K562 (cell line): Measurements from ENCODE around the gene RNF4. TPM values are rescaled to one million over a fixed set of nuclear protein-coding genes. Genes with fewer than 3 reads are reported as not detected.

ENCODE experiments used
- ATF1 ChIP-seq, 2 experiments: fragments of 450-650 bp in 1 of 2; IDR thresholded peaks; 2 replicates each; pipeline ENCODE4 v1.6.1; 2016; ENCODE audit warnings: missing compliant biosample characterization in 1 of 2, missing genetic modification characterization in 1 of 2
- CHD1 ChIP-seq: fragments of 200-600 bp; sonication (generic); IDR thresholded peaks from one replicate; pipeline ENCODE4 v1.6.1; 2012; ENCODE audit warnings: mild to moderate bottlenecking, moderate library complexity, low read length, inconsistent platforms
- CREB3L1 ChIP-seq: fragments of 450-650 bp; IDR thresholded peaks from 2 replicates; pipeline ENCODE4 v1.6.1; 2014; ENCODE audit warnings: low read depth, mild to moderate bottlenecking, moderate library complexity, borderline replicate concordance
- HCFC1 ChIP-seq: IDR thresholded peaks from 2 replicates; pipeline ENCODE4 v1.6.1; 2012; ENCODE audit warnings: low read depth, low read length, improper control_type of control experiment
- KAT7 ChIP-seq: sonication (generic); formaldehyde crosslinking; IDR thresholded peaks from 2 replicates; pipeline ENCODE4 v1.8.0; 2022; ENCODE audit warnings: missing genetic modification reagents, mild to moderate bottlenecking, borderline replicate concordance
- KDM5B ChIP-seq: fragments of 200-600 bp; sonication (generic); IDR thresholded peaks from 2 replicates; pipeline ENCODE4 v1.6.1; 2012; ENCODE audit warnings: low read depth, mild to moderate bottlenecking, moderate library complexity, low read length, control low read depth, inconsistent platforms; ENCODE audit not compliant: insufficient replicate concordance
- MCM3 ChIP-seq: fragments of 450-650 bp; IDR thresholded peaks from 2 replicates; pipeline ENCODE4 v1.6.1; 2016
- MYNN ChIP-seq, 2 experiments: sonication (generic); formaldehyde crosslinking in 1 of 2; IDR thresholded peaks; 2 replicates each; pipeline versions ENCODE4 v1.5.0 to v1.6.1; 2016 to 2020; ENCODE audit warnings: antibody characterized with exemption in 1 of 2, missing genetic modification reagents in 1 of 2
- NFIX ChIP-seq: fragments of 250-450 bp; sonication (Bioruptor Pico); IDR thresholded peaks from 2 replicates; pipeline ENCODE4 v1.4.0; 2020; ENCODE audit warnings: low read depth, mild to moderate bottlenecking, moderate library complexity
- NFRKB ChIP-seq: fragments of 450-650 bp; IDR thresholded peaks from 2 replicates; pipeline ENCODE4 v1.6.1; 2016; ENCODE audit warnings: low read depth
- PRMT5 ChIP-seq: sonication (generic); formaldehyde crosslinking; IDR thresholded peaks from 2 replicates; pipeline ENCODE4 v1.5.0; 2020; ENCODE audit warnings: missing genetic modification reagents
- RBM14 ChIP-seq: fragments of 200-400 bp; formaldehyde crosslinking; IDR thresholded peaks from 2 replicates; pipeline ENCODE4 v1.6.1; 2018; ENCODE audit warnings: low read depth, mild to moderate bottlenecking, low read length, moderate library complexity, borderline replicate concordance; ENCODE audit not compliant: insufficient read depth
- SP1 ChIP-seq: sonication (generic); formaldehyde crosslinking; IDR thresholded peaks from 2 replicates; pipeline ENCODE4 v1.8.1; 2022; ENCODE audit warnings: mild to moderate bottlenecking, missing genetic modification reagents
- TAF9B ChIP-seq: fragments of 450-650 bp; IDR thresholded peaks from 2 replicates; pipeline ENCODE4 v1.6.1; 2018; ENCODE audit warnings: mild to moderate bottlenecking; ENCODE audit not compliant: partially characterized antibody
- ZBTB43 ChIP-seq: sonication (generic); formaldehyde crosslinking; IDR thresholded peaks from 2 replicates; pipeline ENCODE4 v1.8.0; 2023; ENCODE audit warnings: mild to moderate bottlenecking, missing genetic modification reagents
- ZFP30 ChIP-seq: fragments of 250-450 bp; sonication (Bioruptor Pico); IDR thresholded peaks from 2 replicates; pipeline ENCODE4 v1.8.0; 2022; ENCODE audit warnings: moderate library complexity, mild to moderate bottlenecking, inconsistent platforms, borderline replicate concordance
- ZNF12 ChIP-seq: sonication (generic); formaldehyde crosslinking; IDR thresholded peaks from 2 replicates; pipeline ENCODE4 v1.4.0; 2020; ENCODE audit warnings: mild to moderate bottlenecking, missing genetic modification reagents
- ZNF3 ChIP-seq: fragments of 250-450 bp; sonication (Bioruptor Pico); IDR thresholded peaks from 2 replicates; pipeline ENCODE4 v1.5.0; 2021; ENCODE audit warnings: mild to moderate bottlenecking, moderate library complexity
- ZNF696 ChIP-seq: fragments of 250-450 bp; sonication (Bioruptor Pico); conservative IDR thresholded peaks from 2 replicates; pipeline ENCODE4 v1.4.0; 2020; ENCODE audit warnings: mild to moderate bottlenecking, moderate library complexity
- ZNF699 ChIP-seq: fragments of 250-450 bp; sonication (Bioruptor Pico); IDR thresholded peaks from 2 replicates; pipeline ENCODE4 v1.8.0; 2021; ENCODE audit warnings: mild to moderate bottlenecking, moderate library complexity; ENCODE audit not compliant: insufficient replicate concordance
- polyA plus RNA-seq, 8 experiments: library from polyadenylated mRNA; depleted of rRNA in 4 of 8; stranded (reverse) in 5 of 8; unstranded in 3 of 8; fragments of >200 nt; fragmentation: Nextera tagmentation in 2 of 8; fragmentation: Illumina TruSeq in 1 of 8; extraction: Ambion mirVana in 2 of 8; extraction: Trizol in 1 of 8; gene quantifications; 2 replicates each; pipeline versions ENCODE4 v1.2.1 to v1.2.3, GENCODE V29; 2011 to 2014; ENCODE audit warnings: inconsistent platforms in 1 of 8, missing spikeins in 1 of 8
- total RNA-seq, 7 experiments: library from RNA; depleted of rRNA in 6 of 7; stranded (reverse); fragments of >200 nt in 6 of 7; fragmentation: Illumina TruSeq in 2 of 7; extraction: Trizol in 2 of 7; gene quantifications; 2 replicates each; pipeline versions ENCODE4 v1.2.1 to v1.2.3, GENCODE V29; 2011 to 2021; ENCODE audit warnings: low replicate concordance in 1 of 7
- TF ChIP-seq, protein P1 (sequence below), 2 experiments: fragments of 450-650 bp; conservative IDR thresholded peaks; 2 replicates each; pipeline ENCODE4 v1.6.1; 2017; ENCODE audit warnings: mild to moderate bottlenecking in 2 of 2, moderate library complexity in 2 of 2
- TF ChIP-seq, protein P2 (sequence below): fragments of 250-450 bp; sonication (Bioruptor Pico); IDR thresholded peaks from 2 replicates; pipeline ENCODE4 v1.6.1; 2021; ENCODE audit warnings: mild to moderate bottlenecking

The RNF4 gene
- total and polyA plus RNA-seq, 9 of the 15 experiments (the other 6 are each of a cell fraction or from before 2014, with no cell fraction given) = 19.2 to 59.3 (median 44.8) TPM

DNA sequence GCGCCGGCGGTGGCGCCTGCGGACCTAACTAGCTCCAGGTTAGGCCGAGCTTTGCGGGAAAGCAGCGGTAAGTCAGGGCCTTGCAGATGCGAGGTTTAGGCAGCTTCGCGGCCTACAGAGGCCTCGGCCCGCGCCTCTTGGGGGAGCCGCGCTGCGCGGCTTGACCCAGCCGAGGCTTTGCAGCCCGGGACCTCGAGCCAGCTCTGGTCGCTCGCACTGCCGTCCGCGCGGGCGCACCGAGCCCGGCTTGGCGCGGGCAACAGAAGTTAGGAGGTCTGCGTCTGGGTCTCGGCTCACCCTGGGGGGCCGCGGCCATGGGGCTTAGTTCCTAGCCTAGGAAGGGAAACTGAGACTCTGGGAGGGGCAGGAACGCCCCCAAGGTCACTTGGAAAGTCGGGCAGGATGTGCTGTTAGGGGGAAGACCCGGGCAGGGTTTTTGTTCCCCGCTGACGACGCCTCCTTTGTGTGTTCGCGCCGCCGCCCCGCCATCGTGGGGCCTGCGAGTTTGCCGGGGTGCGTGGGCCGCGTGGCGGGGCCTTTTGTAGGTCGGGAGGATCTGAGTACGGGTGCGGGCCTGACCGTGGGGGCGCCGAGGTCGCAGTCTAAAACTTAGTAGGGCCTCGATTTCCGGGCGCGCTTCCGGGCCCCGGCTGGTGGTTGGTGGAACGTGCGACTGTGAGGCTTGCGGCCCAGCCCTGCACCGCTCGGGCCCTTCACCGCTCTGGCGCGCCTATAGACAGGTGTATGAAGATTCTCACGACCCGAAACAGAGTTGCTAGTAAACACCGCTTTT is 482 bp downstream of the RNF4 start (continued):
- TF ChIP-seq ZBTB43 (0 out of 2 replicates have a peak, but pooled peaks have one; percentile 27), NFRKB (0 out of 2 replicates have a peak, but pooled peaks have one; percentile 24), ZFP30 (no peak), ATF1 (CRISPR knock-in tag; IDR thresholded peaks at IDR 0.05) (no peak), ATF1 (tag; IDR thresholded peaks at IDR 0.05) (no peak), SP1 (CRISPR knock-in tag) (0 out of 2 replicates have a peak, but pooled peaks have one; percentile 4), RBM14 (0 out of 2 replicates have a peak, but pooled peaks have one; percentile 51), KAT7 (peak; percentile 90; the same call in 1 of the 2 replicates), ZNF12 (CRISPR knock-in tag) (no peak), CREB3L1 (no peak; the same call in 1 of the 2 replicates), ZNF699 (no peak), KDM5B (peak; percentile 23), MYNN (IDR thresholded peaks at IDR 0.05) (no peak), MYNN (CRISPR knock-in tag; IDR thresholded peaks at IDR 0.05) (no peak), PRMT5 (CRISPR knock-in tag) (0 out of 2 replicates have a peak, but pooled peaks have one; percentile 35), ZNF3 (no peak), ZNF696 (no peak), MCM3 (no peak), NFIX (CRISPR knock-in tag) (no peak), TAF9B (peak; percentile 37), HCFC1 (0 out of 2 replicates have a peak, but pooled peaks have one; percentile 2), CHD1 (peak; percentile 77)
- TF ChIP-seq, protein P1, sequence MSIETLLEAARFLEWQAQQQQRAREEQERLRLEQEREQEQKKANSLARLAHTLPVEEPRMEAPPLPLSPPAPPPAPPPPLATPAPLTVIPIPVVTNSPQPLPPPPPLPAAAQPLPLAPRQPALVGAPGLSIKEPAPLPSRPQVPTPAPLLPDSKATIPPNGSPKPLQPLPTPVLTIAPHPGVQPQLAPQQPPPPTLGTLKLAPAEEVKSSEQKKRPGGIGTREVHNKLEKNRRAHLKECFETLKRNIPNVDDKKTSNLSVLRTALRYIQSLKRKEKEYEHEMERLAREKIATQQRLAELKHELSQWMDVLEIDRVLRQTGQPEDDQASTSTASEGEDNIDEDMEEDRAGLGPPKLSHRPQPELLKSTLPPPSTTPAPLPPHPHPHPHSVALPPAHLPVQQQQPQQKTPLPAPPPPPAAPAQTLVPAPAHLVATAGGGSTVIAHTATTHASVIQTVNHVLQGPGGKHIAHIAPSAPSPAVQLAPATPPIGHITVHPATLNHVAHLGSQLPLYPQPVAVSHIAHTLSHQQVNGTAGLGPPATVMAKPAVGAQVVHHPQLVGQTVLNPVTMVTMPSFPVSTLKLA (conservative IDR thresholded peaks at IDR 0.05) = peak in 1 of 2 experiments; percentile 46; a peak in 3 of 4 replicates
- TF ChIP-seq, protein P2, sequence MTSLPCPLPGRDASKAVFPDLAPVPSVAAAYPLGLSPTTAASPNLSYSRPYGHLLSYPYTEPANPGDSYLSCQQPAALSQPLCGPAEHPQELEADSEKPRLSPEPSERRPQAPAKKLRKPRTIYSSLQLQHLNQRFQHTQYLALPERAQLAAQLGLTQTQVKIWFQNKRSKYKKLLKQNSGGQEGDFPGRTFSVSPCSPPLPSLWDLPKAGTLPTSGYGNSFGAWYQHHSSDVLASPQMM = no peak
